Spinal cord (tissue), 10 donors: ENCODE results near the gene RBM39. TPM values are rescaled to one million over a fixed set of nuclear protein-coding genes. Genes with fewer than 3 reads are reported as not detected.
"Not testable (repeated sequence)": the region's sequence is repeated elsewhere in the genome, so short reads cannot be mapped to it uniquely, and the experiment has no call there.

ENCODE experiments used
- DNase-seq, 6 donors: peaks; one replicate each; pipeline versions ENCODE4 v3.0.0 to v3.0.0-alpha.2; 2013 to 2015; ENCODE audit warnings: low spot score in 6 of 6, low read depth in 4 of 6
- H3K27ac ChIP-seq: one replicate; pipeline ENCODE4 v1.5.1; 2013; ENCODE audit warnings: low read depth, low read length, control low read depth
- H3K27me3 ChIP-seq: one replicate; pipeline ENCODE4 v1.6.1; 2013; ENCODE audit warnings: low read length; ENCODE audit not compliant: control insufficient read depth, insufficient read depth
- H3K36me3 ChIP-seq: one replicate; pipeline ENCODE4 v1.6.1; 2013; ENCODE audit warnings: low read length; ENCODE audit not compliant: control insufficient read depth, insufficient read depth
- H3K4me1 ChIP-seq: one replicate; pipeline ENCODE4 v1.6.1; 2013; ENCODE audit warnings: low read length; ENCODE audit not compliant: control insufficient read depth, insufficient read depth
- H3K4me3 ChIP-seq: one replicate; pipeline ENCODE4 v1.5.1; 2013; ENCODE audit warnings: low read depth, low read length, control low read depth
- H3K9me3 ChIP-seq: one replicate; pipeline ENCODE4 v1.6.1; 2013; ENCODE audit warnings: low read length; ENCODE audit not compliant: control insufficient read depth, insufficient read depth
- WGBS: methylation state at CpG from one replicate; pipeline ENCODE4 v1.1.5; 2013; ENCODE audit warnings: missing lambda C conversion rate; ENCODE audit not compliant: insufficient coverage; 5-methylcytosine and 5-hydroxymethylcytosine counted together
- polyA plus RNA-seq, 2 donors: library from polyadenylated mRNA; unstranded; fragments of 120-200 nt; gene quantifications; one replicate each; pipeline ENCODE4 v1.2.1, GENCODE V29; 2013; ENCODE audit not compliant: insufficient read length in 2 of 2
- total RNA-seq, 2 donors: library from RNA; depleted of rRNA in 1 of 2; stranded (reverse); fragments of 120-200 nt in 1 of 2; fragments of >200 nt in 1 of 2; gene quantifications; one replicate each; pipeline versions ENCODE4 v1.2.3 to v1.2.4, GENCODE V29; 2013 to 2014
- donor health status: healthy.

RBM39 gene
- total and polyA plus RNA-seq, 4 donors = 289 to 441 (median 352) TPM

GRCh38 chr20:35757098-35757705, 15.1 kb upstream of the RBM39 start:
- DNase-seq = no peak
- Histone ChIP-seq H3K27ac (no peak overlapping the region), H3K4me1 (no peaks in the 10 kb centered on the region), H3K4me3 (no peak overlapping the region), H3K9me3 (no peaks in the 10 kb centered on the region), H3K27me3 (no peaks in the 10 kb centered on the region), H3K36me3 (no peaks in the 10 kb centered on the region)
- WGBS = 33% methylated on average over 2 of the region's 4 CpGs

- H3K27ac ChIP-seq = no peak overlapping the region
- no peak overlapping the region for H3K4me3 ChIP-seq
- no peaks in the 10 kb centered on the region for H3K9me3 ChIP-seq
- no peaks in the 10 kb centered on the region for H3K4me1 ChIP-seq
- DNase-seq = no peak
- no peaks in the 10 kb centered on the region for H3K27me3 ChIP-seq
- 100% methylated on average over 1 of the region's 4 CpGs for WGBS
- no peaks in the 10 kb centered on the region for H3K36me3 ChIP-seq
These were observed 14.3 kb upstream of the RBM39 start for GRCh38 chr20:35756404-35756803.

- no peak for DNase-seq
- Histone ChIP-seq H3K27ac (no peak overlapping the region), H3K4me1 (no peaks in the 10 kb centered on the region), H3K27me3 (no peaks in the 10 kb centered on the region), H3K4me3 (no peak overlapping the region), H3K9me3 (no peaks in the 10 kb centered on the region), H3K36me3 (no peaks in the 10 kb centered on the region)
- 76% methylated on average over 2 of the region's 2 CpGs for WGBS
These were observed 8.6 kb upstream of the RBM39 start for GRCh38 chr20:35750611-35751010.

GRCh38 chr20:35744492-35744841, 2.4 kb upstream of the RBM39 start:
- not testable (repeated sequence) for H3K4me3 ChIP-seq, H3K4me1 ChIP-seq, DNase-seq, H3K36me3 ChIP-seq, H3K27me3 ChIP-seq, H3K9me3 ChIP-seq, H3K27ac ChIP-seq
- 100% methylated on average over 1 of the region's 3 CpGs for WGBS

- WGBS = 90% methylated on average over 9 of the region's 15 CpGs
- no peak for DNase-seq
- no peaks in the 10 kb centered on the region for H3K9me3 ChIP-seq
- H3K36me3 ChIP-seq = peaks cover 4% of the 10 kb centered on the region
- H3K27me3 ChIP-seq = no peaks in the 10 kb centered on the region
- H3K27ac ChIP-seq = peak overlapping the region; percentile 97
- H3K4me3 ChIP-seq = no peak overlapping the region
- peaks cover 3% of the 10 kb centered on the region for H3K4me1 ChIP-seq
These were observed 1.8 kb upstream of the RBM39 start for GRCh38 chr20:35743693-35744491.

- peaks cover 10% of the 10 kb centered on the region for H3K36me3 ChIP-seq
- H3K4me1 ChIP-seq = peaks cover 3% of the 10 kb centered on the region
- H3K27ac ChIP-seq = peak overlapping the region; percentile 97
- 0% methylated on average over 2 of the region's 8 CpGs for WGBS
- DNase-seq = peak in 5 of 6 donors; percentile 2 to 59 (median 28)
- H3K27me3 ChIP-seq = no peaks in the 10 kb centered on the region
- H3K9me3 ChIP-seq = no peaks in the 10 kb centered on the region
- peak overlapping the region; percentile 100 for H3K4me3 ChIP-seq
These were observed 872 bp upstream of the RBM39 start for GRCh38 chr20:35742741-35743523.

- DNase-seq = peak in 2 of 6 donors; percentile 17 to 36
- Histone ChIP-seq H3K36me3 (peaks cover 24% of the 10 kb centered on the region), H3K27ac (no peak overlapping the region), H3K9me3 (no peaks in the 10 kb centered on the region), H3K27me3 (no peaks in the 10 kb centered on the region), H3K4me1 (peaks cover 3% of the 10 kb centered on the region), H3K4me3 (no peak overlapping the region)
- WGBS = 83% methylated on average over 1 of the region's 7 CpGs
These were observed 2.5 kb downstream of the RBM39 start for GRCh38 chr20:35739294-35740163.

GRCh38 chr20:35738410-35739179, 3.5 kb downstream of the RBM39 start:
- no peak for DNase-seq
- H3K36me3 ChIP-seq = peaks cover 24% of the 10 kb centered on the region
- peaks cover 3% of the 10 kb centered on the region for H3K4me1 ChIP-seq

More at GRCh38 chr20:35738410-35739179, 3.5 kb downstream of the RBM39 start:
- no CpG with 5 or more reads among the region's 4 CpGs for WGBS
- H3K9me3 ChIP-seq = no peaks in the 10 kb centered on the region
- no peak overlapping the region for H3K4me3 ChIP-seq
- no peaks in the 10 kb centered on the region for H3K27me3 ChIP-seq
- H3K27ac ChIP-seq = no peak overlapping the region
